ENCODE data around the gene TRIM37.

Gene TRIM37

GRCh38 chr17:59049798-59050197 lies 56.9 kb downstream of the TRIM37 start:
- no peaks in the 10 kb centered on the region for H3K27me3 ChIP-seq (ENCODE audit: low read length)
- H3K4me2 ChIP-seq (ENCODE audit: low read depth, low read length, poor library complexity, severe bottlenecking), result no peak overlapping the region
- no peaks in the 10 kb centered on the region for H3F3A ChIP-seq (ENCODE audit: insufficient read depth)
- H3K27ac ChIP-seq (ENCODE audit: low read depth, low read length), result no peak overlapping the region
- H3K9me3 ChIP-seq (ENCODE audit: insufficient read depth, low read length), result no peaks in the 10 kb centered on the region
- H3K36me3 ChIP-seq (ENCODE audit: low read length), result peaks cover 19% of the 10 kb centered on the region; the same call in 1 of the 2 replicates
- H4K20me1 ChIP-seq (ENCODE audit: low read depth, low read length), result no peaks in the 10 kb centered on the region
- H2AFZ ChIP-seq (ENCODE audit: low read depth, low read length, severe bottlenecking), result no peak overlapping the region
- TF ChIP-seq CTCF (IDR thresholded peaks at IDR 0.05; ENCODE audit: insufficient read depth, low read length, poor library complexity, severe bottlenecking), result no peak
- no peak for TF ChIP-seq EZH2phosphoT487 (conservative IDR thresholded peaks at IDR 0.05; ENCODE audit: low read length)
- H3K9ac ChIP-seq (ENCODE audit: low read length), result no peak overlapping the region
- no peaks in the 10 kb centered on the region for H3K9me2 ChIP-seq (replicated peaks; ENCODE audit: insufficient read depth, low read length)
- no peak overlapping the region for H3K4me3 ChIP-seq (ENCODE audit: insufficient read depth, low read length, poor library complexity, severe bottlenecking)
- no peaks in the 10 kb centered on the region for H3K79me2 ChIP-seq (ENCODE audit: insufficient read depth, low read length)

- no peaks in the 10 kb centered on the region for H3K9me3 ChIP-seq (ENCODE audit: insufficient read depth, low read length)
- H3K4me3 ChIP-seq (ENCODE audit: insufficient read depth, low read length, poor library complexity, severe bottlenecking), result no peak overlapping the region
- no peaks in the 10 kb centered on the region for H3F3A ChIP-seq (ENCODE audit: insufficient read depth)
- no peaks in the 10 kb centered on the region for H3K9me2 ChIP-seq (replicated peaks; ENCODE audit: insufficient read depth, low read length)
- TF ChIP-seq CTCF (IDR thresholded peaks at IDR 0.05; ENCODE audit: insufficient read depth, low read length, poor library complexity, severe bottlenecking) (no peak), EZH2phosphoT487 (conservative IDR thresholded peaks at IDR 0.05; ENCODE audit: low read length) (no peak)
- H4K20me1 ChIP-seq (ENCODE audit: low read depth, low read length), result no peaks in the 10 kb centered on the region
- no peaks in the 10 kb centered on the region for H3K27me3 ChIP-seq (ENCODE audit: low read length)
- H3K27ac ChIP-seq (ENCODE audit: low read depth, low read length), result no peak overlapping the region
- H2AFZ ChIP-seq (ENCODE audit: low read depth, low read length, severe bottlenecking), result no peak overlapping the region
- H3K36me3 ChIP-seq (ENCODE audit: low read length), result peaks cover 14% of the 10 kb centered on the region; the same call in 1 of the 2 replicates
- H3K79me2 ChIP-seq (ENCODE audit: insufficient read depth, low read length), result no peaks in the 10 kb centered on the region
- H3K9ac ChIP-seq (ENCODE audit: low read length), result no peak overlapping the region
- no peak overlapping the region for H3K4me2 ChIP-seq (ENCODE audit: low read depth, low read length, poor library complexity, severe bottlenecking)
Observed at GRCh38 chr17:59047616-59048015, 59.1 kb downstream of the TRIM37 start.

GRCh38 chr17:59046192-59046591 lies 60.5 kb downstream of the TRIM37 start:
- H3K27ac ChIP-seq (ENCODE audit: low read depth, low read length), result no peak overlapping the region
- H3F3A ChIP-seq (ENCODE audit: insufficient read depth), result no peaks in the 10 kb centered on the region
- H3K9me3 ChIP-seq (ENCODE audit: insufficient read depth, low read length), result no peaks in the 10 kb centered on the region
- H4K20me1 ChIP-seq (ENCODE audit: low read depth, low read length), result no peaks in the 10 kb centered on the region
- H3K79me2 ChIP-seq (ENCODE audit: insufficient read depth, low read length), result no peaks in the 10 kb centered on the region
- H3K4me2 ChIP-seq (ENCODE audit: low read depth, low read length, poor library complexity, severe bottlenecking), result no peak overlapping the region
- H3K9me2 ChIP-seq (replicated peaks; ENCODE audit: insufficient read depth, low read length), result no peaks in the 10 kb centered on the region
- no peaks in the 10 kb centered on the region for H3K27me3 ChIP-seq (ENCODE audit: low read length)
- no peak overlapping the region for H3K9ac ChIP-seq (ENCODE audit: low read length)
- H2AFZ ChIP-seq (ENCODE audit: low read depth, low read length, severe bottlenecking), result no peak overlapping the region
- H3K4me3 ChIP-seq (ENCODE audit: insufficient read depth, low read length, poor library complexity, severe bottlenecking), result no peak overlapping the region
- TF ChIP-seq EZH2phosphoT487 (conservative IDR thresholded peaks at IDR 0.05; ENCODE audit: low read length), result no peak
- no peak for TF ChIP-seq CTCF (IDR thresholded peaks at IDR 0.05; ENCODE audit: insufficient read depth, low read length, poor library complexity, severe bottlenecking)
- peaks cover 17% of the 10 kb centered on the region; the same call in 1 of the 2 replicates for H3K36me3 ChIP-seq (ENCODE audit: low read length)

Measured in SU-DHL-6 (cell line).